ENCODE results near the gene IL11RA. TPM values are rescaled to one million over a fixed set of nuclear protein-coding genes. Genes with fewer than 3 reads are reported as not detected.

IL11RA gene
- total and polyA plus RNA-seq, 2 donors (not counting 3 experiments of a cell fraction or from before 2014, with no cell fraction given): 15.3 to 18.6 TPM

DNA sequence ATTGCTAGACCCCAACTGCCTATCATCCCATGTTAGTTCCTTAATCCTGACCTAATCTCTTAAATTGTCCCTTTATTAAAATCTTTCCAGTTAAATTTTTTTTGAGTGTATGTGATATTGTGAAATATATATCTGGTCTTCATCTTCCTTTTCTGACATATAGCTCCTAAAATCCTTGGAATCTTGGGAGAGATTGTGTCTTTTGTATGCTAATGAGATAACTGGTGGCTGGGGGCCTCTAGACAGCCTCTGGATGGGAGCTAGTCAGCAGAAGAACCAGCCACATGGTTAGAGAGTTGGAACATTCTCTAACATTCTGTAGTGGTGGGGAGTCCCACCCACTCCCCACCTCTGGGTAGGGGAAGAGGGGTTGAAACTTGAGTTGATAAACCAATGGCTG lies 42.8 kb downstream of the IL11RA start:
- H3K27me3 ChIP-seq (ENCODE audit: control insufficient read depth in 2 of 2, insufficient read depth in 2 of 2, low read length in 2 of 2): peaks cover 10 to 18% of the 10 kb centered on the region in 2 experiments
- BruUV-seq (replicated peaks): no TSS peak
- CTCF ChIA-PET: interaction anchor here (3.3 kb wide), 1 partner anchor 8 kb away, joined by 11 read pairs; no protein-coding TSS in a partner anchor
- H3K4me1 ChIP-seq (ENCODE audit: control insufficient read depth, extremely low read depth, insufficient read depth, low read length): no peaks in the 10 kb centered on the region
- POLR2A ChIA-PET: no interaction called here
- H3K4me3 ChIP-seq (replicated peaks in 1 of 3; ENCODE audit: insufficient read depth in 1 of 3, low read depth in 1 of 3, low read length in 3 of 3): no peak overlapping the region
- no peaks in the 10 kb centered on the region for H3K36me3 ChIP-seq (ENCODE audit: control insufficient read depth in 2 of 2, extremely low read depth in 1 of 2, insufficient read depth in 2 of 2, low read length in 2 of 2)
- intact Hi-C loops (cut with micrococcal nuclease) (no loop called here), dilution Hi-C loops (cut with MboI; ENCODE audit: extremely low pct_ligation_motif_present, low sequenced_read_pairs) (no loop called here)
- DNase-seq (ENCODE audit: low read depth, low spot score) (no peak), FAIRE-seq (no peak)
- no peaks in the 10 kb centered on the region for H4K20me1 ChIP-seq (replicated peaks; ENCODE audit: control insufficient read depth, extremely low read depth, insufficient read depth, low read length)
- no peak overlapping the region for H3K9ac ChIP-seq (replicated peaks; ENCODE audit: extremely low read depth, insufficient read depth, low read length)
- no peak overlapping the region for H3K4me2 ChIP-seq (ENCODE audit: insufficient read depth, low read length)
- no peak overlapping the region for H2AFZ ChIP-seq (ENCODE audit: low read depth, low read length)
- no peaks in the 10 kb centered on the region for H3K79me2 ChIP-seq (ENCODE audit: control insufficient read depth, insufficient read depth, low read length)
- TF ChIP-seq EZH2 (IDR thresholded peaks at IDR 0.05; ENCODE audit: borderline replicate concordance, low read depth, low read length, severe bottlenecking) (no peak), MYC (IDR thresholded peaks at IDR 0.05; ENCODE audit: low read depth, low read length) (no peak), JUN (IDR thresholded peaks at IDR 0.05; ENCODE audit: borderline replicate concordance, insufficient read depth, insufficient read length, low read depth) (no peak), GATA2 (IDR thresholded peaks at IDR 0.05; ENCODE audit: insufficient read depth, insufficient read length, low read depth, low read length) (no peak), POLR2AphosphoS5 (IDR thresholded peaks at IDR 0.05; ENCODE audit: insufficient read depth, low read depth, low read length) (no peak), FOS (IDR thresholded peaks at IDR 0.05; ENCODE audit: borderline replicate concordance, insufficient read depth, low read length) (no peak), POLR2A (IDR thresholded peaks at IDR 0.05; ENCODE audit: low read depth, low read length) (no peak)
- TF ChIP-seq, protein P1, sequence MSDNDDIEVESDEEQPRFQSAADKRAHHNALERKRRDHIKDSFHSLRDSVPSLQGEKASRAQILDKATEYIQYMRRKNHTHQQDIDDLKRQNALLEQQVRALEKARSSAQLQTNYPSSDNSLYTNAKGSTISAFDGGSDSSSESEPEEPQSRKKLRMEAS (IDR thresholded peaks at IDR 0.05; ENCODE audit: insufficient read depth, insufficient read length): no peak
- TF ChIP-seq, protein P2, sequence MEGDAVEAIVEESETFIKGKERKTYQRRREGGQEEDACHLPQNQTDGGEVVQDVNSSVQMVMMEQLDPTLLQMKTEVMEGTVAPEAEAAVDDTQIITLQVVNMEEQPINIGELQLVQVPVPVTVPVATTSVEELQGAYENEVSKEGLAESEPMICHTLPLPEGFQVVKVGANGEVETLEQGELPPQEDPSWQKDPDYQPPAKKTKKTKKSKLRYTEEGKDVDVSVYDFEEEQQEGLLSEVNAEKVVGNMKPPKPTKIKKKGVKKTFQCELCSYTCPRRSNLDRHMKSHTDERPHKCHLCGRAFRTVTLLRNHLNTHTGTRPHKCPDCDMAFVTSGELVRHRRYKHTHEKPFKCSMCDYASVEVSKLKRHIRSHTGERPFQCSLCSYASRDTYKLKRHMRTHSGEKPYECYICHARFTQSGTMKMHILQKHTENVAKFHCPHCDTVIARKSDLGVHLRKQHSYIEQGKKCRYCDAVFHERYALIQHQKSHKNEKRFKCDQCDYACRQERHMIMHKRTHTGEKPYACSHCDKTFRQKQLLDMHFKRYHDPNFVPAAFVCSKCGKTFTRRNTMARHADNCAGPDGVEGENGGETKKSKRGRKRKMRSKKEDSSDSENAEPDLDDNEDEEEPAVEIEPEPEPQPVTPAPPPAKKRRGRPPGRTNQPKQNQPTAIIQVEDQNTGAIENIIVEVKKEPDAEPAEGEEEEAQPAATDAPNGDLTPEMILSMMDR (IDR thresholded peaks at IDR 0.05; ENCODE audit: extremely low read depth in 1 of 2, insufficient read depth in 1 of 2, low read depth in 1 of 2, low read length in 2 of 2): no peak
- no peaks in the 10 kb centered on the region for H3K9me3 ChIP-seq (replicated peaks; ENCODE audit: control insufficient read depth, insufficient read depth, low read length)
- H3K27ac ChIP-seq (ENCODE audit: insufficient read depth, low read depth, low read length): no peak overlapping the region
- no peaks in the 10 kb centered on the region for H3K9me1 ChIP-seq (replicated peaks; ENCODE audit: control insufficient read depth, extremely low read depth, insufficient read depth, low read length)
